Body of pancreas (tissue), 4 donors: ENCODE data around the gene LRRC31.

ENCODE experiments used
- POLR2A ChIP-seq, 3 donors: fragments of 450-650 bp; IDR thresholded peaks; one replicate each; pipeline ENCODE4 v1.6.1; 2016; ENCODE audit warnings: antibody characterized with exemption in 3 of 3, mild to moderate bottlenecking in 2 of 3
- TF ChIP-seq, protein P1 (sequence below), 7 experiments: fragments of 450-650 bp in 4 of 7; fragments of 200-600 bp in 3 of 7; sonication (generic) in 3 of 7; IDR thresholded peaks; one replicate each; pipeline ENCODE4 v1.5.1; 2016 to 2019; ENCODE audit warnings: antibody characterized with exemption in 7 of 7

- TF ChIP-seq, protein P1, sequence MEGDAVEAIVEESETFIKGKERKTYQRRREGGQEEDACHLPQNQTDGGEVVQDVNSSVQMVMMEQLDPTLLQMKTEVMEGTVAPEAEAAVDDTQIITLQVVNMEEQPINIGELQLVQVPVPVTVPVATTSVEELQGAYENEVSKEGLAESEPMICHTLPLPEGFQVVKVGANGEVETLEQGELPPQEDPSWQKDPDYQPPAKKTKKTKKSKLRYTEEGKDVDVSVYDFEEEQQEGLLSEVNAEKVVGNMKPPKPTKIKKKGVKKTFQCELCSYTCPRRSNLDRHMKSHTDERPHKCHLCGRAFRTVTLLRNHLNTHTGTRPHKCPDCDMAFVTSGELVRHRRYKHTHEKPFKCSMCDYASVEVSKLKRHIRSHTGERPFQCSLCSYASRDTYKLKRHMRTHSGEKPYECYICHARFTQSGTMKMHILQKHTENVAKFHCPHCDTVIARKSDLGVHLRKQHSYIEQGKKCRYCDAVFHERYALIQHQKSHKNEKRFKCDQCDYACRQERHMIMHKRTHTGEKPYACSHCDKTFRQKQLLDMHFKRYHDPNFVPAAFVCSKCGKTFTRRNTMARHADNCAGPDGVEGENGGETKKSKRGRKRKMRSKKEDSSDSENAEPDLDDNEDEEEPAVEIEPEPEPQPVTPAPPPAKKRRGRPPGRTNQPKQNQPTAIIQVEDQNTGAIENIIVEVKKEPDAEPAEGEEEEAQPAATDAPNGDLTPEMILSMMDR (IDR thresholded peaks at IDR 0.05), result no peak
- no peak for TF ChIP-seq POLR2A (IDR thresholded peaks at IDR 0.05)
Measured at GRCh38 chr3:169897284-169897683, 27.5 kb upstream of the LRRC31 start.
